ENCODE measurements around the gene CAMSAP2.
"Not testable (repeated sequence)": the region's sequence is repeated elsewhere in the genome, so short reads cannot be mapped to it uniquely, and the experiment has no call there.

The CAMSAP2 gene

GRCh38 chr1:200780545-200781369 lies 42.1 kb downstream of the CAMSAP2 start:
- no peak for DNase-seq (ENCODE audit: low spot score)

GRCh38 chr1:200783926-200784325 lies 45.2 kb downstream of the CAMSAP2 start:
- DNase-seq (ENCODE audit: low spot score), result no peak

- DNase-seq (ENCODE audit: low spot score), result no peak
Measured at GRCh38 chr1:200784576-200784975, 45.9 kb downstream of the CAMSAP2 start.

DNA sequence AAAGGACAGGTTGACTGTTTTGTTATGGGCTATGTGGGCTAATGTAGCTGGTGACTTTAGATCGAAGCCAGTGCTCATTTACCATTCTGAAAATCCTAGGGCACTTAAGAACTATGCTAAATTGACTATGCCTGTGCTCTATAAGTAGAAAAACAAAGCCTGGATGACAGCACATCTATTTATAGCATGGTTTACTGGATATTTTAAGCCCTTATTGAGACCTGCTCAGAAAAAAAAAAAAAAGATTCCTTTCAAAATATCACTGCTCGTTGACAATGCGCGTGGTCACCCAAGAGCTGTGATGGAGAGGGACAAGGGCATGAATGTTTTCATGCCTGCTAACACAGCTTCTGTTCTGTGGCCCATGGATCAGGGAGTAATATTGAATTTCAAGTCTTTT lies 48.1 kb downstream of the CAMSAP2 start:
- DNase-seq (ENCODE audit: low spot score), result no peak

DNA sequence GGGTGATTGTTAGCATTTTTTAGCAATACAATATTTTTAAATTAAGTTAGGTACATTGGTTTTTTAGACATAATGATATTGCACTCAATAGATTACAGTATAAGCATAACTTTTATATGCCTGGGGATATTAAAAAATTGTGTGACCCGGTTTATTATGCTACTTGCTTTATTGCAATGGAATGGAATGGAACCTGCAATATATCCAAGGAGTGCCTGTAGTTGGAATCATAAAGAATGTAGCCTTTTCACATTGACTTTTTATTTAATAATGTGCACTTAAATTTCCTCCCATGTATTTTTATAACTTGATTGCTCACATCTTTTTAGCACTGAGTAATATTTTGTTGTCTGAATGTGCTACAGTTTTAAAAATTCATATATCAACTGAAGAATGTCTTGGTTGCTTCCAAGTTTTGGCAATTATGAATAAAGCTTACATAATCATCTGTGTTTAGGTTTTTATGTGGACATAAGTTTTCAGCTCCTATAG lies 49.2 kb downstream of the CAMSAP2 start:
- DNase-seq (ENCODE audit: low spot score), result no peak

- not testable (repeated sequence) for DNase-seq (ENCODE audit: low spot score)
Measured at GRCh38 chr1:200791012-200791411, 52.3 kb downstream of the CAMSAP2 start.

GRCh38 chr1:200793677-200794076 lies 55.0 kb downstream of the CAMSAP2 start:
- no peak for DNase-seq (ENCODE audit: low spot score)

DNA sequence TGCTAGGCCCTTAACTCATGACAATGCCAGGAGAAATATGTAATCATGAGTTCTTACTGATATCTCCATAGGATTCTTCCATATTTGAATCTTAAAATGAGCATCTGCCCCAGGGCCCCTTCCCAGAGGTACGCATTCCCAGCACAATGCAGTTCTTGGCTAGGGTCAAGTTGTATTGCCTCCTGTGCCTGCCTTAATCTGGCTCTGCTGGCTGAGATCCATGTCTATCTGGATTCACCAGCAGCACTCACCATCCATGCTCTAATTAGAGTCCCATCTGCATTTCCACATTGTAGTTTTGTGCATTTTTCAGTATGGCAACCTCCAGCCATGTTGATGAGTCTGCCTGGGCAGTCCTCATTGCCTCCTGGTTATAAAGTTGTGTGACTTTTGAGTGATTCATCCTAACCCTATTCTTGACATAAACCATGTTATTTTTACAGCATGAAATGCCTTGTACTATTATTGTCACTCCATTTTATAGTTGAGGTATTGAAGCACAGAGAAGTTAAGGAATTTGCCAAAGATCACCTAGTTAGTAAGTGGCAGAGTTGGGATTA lies 55.9 kb downstream of the CAMSAP2 start:
- no peak for DNase-seq (ENCODE audit: low spot score)

- no peak for DNase-seq (ENCODE audit: low spot score)
Measured at GRCh38 chr1:200795156-200795555, 56.5 kb downstream of the CAMSAP2 start.

- DNase-seq (ENCODE audit: low spot score), result no peak
Measured at GRCh38 chr1:200802042-200802441, 63.3 kb downstream of the CAMSAP2 start.

DNA sequence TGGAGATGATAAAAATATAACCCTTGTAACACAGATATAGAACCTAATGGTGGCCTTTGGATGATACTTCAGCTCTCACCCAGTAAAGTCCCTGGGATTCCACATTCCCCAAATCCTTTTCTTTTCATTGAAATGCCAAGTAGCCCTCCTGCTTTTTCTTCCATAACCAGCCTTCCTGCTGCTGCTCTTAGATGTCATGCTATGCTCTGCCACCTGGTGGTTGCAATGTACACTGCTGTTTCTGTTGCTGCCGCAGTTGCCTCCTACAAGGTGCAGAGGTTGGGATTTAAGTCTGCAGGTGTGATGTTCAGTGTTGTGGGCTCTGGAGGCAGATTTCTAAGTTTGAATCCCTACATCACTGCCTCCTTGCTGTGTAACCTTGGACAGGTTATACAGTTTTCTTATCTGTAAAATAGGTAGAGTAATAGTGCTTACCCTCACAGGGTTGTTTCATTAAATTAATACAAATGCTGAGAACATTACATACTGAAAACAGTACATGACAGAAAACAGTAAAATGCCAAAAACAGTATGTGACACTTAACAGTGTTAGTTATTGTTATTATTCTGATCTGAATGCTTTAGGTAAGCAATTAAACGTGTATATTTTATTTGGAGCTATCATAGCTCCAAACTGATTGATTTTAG lies 64.3 kb downstream of the CAMSAP2 start:
- DNase-seq (ENCODE audit: low spot score), result peak; percentile 59

- DNase-seq (ENCODE audit: low spot score), result no peak
Measured at GRCh38 chr1:200805719-200806118, 67.0 kb downstream of the CAMSAP2 start.

GRCh38 chr1:200808846-200809245 lies 70.2 kb downstream of the CAMSAP2 start:
- DNase-seq (ENCODE audit: low spot score), result no peak

DNA sequence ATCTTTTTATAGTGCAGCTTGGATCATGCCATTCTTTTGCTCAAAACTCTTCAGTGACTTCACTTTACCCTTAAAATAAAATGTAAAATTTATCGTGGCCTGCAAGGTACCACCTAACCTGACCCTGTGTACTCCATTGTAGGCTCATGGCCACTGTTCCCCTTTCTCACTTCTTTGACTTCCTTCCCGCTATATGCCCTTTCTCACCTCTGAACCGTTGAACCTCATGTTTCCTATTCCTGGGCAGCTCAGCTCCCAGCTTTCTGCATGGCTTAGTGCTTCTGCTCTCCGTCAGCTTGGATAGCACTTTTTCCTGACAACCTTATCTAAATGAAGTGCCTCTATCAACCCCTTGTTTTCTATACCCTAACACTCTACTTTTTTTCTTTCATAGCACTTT lies 73.0 kb downstream of the CAMSAP2 start:
- no peak for DNase-seq (ENCODE audit: low spot score)

- not testable (repeated sequence) for DNase-seq (ENCODE audit: low spot score)
Measured at GRCh38 chr1:200816624-200817224, 78.0 kb downstream of the CAMSAP2 start.

DNA sequence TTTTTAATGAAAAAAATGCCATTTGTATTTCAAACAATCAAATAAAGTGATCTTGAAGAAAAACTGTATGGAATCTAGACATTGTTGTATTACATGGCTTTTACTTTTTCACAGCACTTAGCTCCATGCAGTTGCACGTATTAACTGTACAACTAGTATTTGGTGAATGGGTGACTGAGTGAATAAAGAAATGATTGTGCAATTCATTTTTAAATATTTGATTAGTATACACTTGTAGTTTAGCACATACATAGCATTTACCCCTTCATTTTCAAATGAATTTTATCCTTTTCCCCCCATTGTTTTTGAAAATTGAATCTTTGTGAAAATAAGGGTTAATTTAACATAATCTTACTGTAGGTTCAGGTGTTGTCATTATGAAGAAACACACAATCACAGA lies 79.6 kb downstream of the CAMSAP2 start:
- DNase-seq (ENCODE audit: low spot score), result no peak

DNA sequence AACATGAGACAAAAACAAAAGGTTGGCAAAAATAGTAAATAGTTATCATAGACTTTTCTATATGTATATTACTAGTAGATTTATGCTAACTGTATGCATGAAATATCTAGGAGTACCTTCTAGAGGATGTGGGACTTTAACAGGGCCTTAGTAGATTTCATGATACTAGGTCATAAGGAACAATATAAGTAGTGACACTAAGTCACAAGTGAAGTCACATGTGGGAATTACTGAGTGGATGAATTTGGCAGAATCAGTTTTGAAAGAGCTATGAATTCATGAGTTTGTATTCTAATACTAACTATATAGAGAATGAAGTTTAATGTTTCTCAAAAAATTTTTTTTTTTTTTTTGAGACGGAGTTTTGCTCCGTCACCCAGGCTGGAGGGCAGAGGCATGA lies 81.0 kb downstream of the CAMSAP2 start:
- DNase-seq (ENCODE audit: low spot score), result no peak

- no peak for DNase-seq (ENCODE audit: low spot score)
Measured at GRCh38 chr1:200831091-200831490, 92.4 kb downstream of the CAMSAP2 start.

DNA sequence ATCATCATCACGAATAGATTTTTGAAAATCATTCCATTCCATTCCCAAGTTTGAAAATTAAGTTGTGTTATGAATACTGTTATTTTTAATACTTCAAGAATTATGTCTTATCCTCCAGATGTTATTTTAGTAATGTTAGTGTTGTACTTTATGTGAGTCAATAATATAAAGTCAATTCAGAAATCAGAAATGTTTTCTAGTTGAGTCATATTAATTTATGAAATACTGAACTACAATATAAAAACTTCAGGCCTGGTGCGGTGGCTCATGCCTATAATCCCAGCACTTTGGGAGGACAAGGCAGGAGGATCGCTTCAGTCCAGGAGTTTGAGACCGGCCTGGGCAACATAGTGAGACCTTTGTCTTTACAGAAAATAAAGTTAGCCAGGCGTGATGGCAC lies 95.7 kb downstream of the CAMSAP2 start:
- no peak for DNase-seq (ENCODE audit: low spot score)

- no peak for DNase-seq (ENCODE audit: low spot score)
Measured at GRCh38 chr1:200836213-200836612, 97.5 kb downstream of the CAMSAP2 start.

DNA sequence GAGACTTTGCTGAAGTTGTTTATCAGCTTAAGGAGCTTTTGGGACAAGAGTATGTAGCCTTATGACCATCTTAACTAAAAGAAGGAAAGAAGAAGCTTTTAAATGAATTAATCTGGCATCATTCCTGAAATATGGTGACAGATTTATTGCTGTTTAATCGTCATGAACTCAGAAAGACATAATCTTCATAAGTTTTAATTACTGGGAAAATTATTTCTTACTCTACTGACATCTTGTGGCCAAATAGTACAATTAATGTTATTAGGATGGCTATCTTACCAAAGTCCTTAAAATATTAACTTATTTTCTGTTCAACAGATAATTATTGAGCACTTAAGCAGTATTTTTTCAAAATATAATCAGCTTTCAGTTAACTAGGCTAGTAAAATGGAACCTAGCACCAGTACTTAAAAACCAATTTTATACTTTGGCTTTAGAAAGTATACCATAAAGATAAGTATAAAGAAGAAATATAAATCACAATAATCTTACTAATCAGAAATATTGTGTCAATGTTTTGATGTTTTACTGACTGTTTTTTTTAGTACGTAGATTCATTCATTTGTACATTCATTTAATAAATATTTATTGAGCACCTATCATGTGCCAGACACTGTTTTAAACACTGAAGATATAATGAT lies 99.4 kb downstream of the CAMSAP2 start:
- no peak for DNase-seq (ENCODE audit: low spot score)
